Mucosa of gallbladder (tissue), 1 donor: Measurements from ENCODE around the gene GAL3ST3. TPM values are rescaled to one million over a fixed set of nuclear protein-coding genes. Genes with fewer than 3 reads are reported as not detected.
A peak's percentile ranks its signal among the peaks of the same experiment; 100 is the strongest.

Source experiments
- DNase-seq: peaks from one replicate; pipeline ENCODE4 v3.0.0-alpha.2; 2020; ENCODE audit warnings: low spot score
- total RNA-seq: library from RNA; stranded (reverse); gene quantifications from one replicate; pipeline ENCODE4 v1.2.1, GENCODE V29; 2021
- donor health status: DM: no; HTN: no; CAD: no.

GAL3ST3 gene
- total RNA-seq, 1 donor from 2014 or later: 0.78 TPM

GRCh38 chr11:66069715-66070603 is 21.0 kb upstream of the GAL3ST3 start, which contains the start of gene PACS1:
Gene PACS1 (plus strand): TSS chr11:66070272. CDS start chr11:66070487, 215 bp downstream.
- DNase-seq: peak; percentile 70

- no peak for DNase-seq
These were observed 20.2 kb upstream of the GAL3ST3 start for GRCh38 chr11:66068923-66069714.

GRCh38 chr11:66068154-66068821 is 19.3 kb upstream of the GAL3ST3 start:
- peak; percentile 67 for DNase-seq

GRCh38 chr11:66067640-66068039 is 18.7 kb upstream of the GAL3ST3 start:
- DNase-seq: no peak

- DNase-seq: no peak
These were observed 17.8 kb upstream of the GAL3ST3 start for GRCh38 chr11:66066751-66067150.

- DNase-seq: no peak
These were observed 15.6 kb upstream of the GAL3ST3 start for GRCh38 chr11:66064571-66064970.

- no peak for DNase-seq
These were observed 14.9 kb upstream of the GAL3ST3 start for GRCh38 chr11:66063900-66064299.

GRCh38 chr11:66062408-66062807 is 13.4 kb upstream of the GAL3ST3 start:
- DNase-seq: no peak

- DNase-seq: no peak
These were observed 12.3 kb upstream of the GAL3ST3 start for GRCh38 chr11:66061268-66061667.

- DNase-seq: no peak
These were observed 11.2 kb upstream of the GAL3ST3 start for GRCh38 chr11:66059966-66060680.

- DNase-seq: no peak
These were observed 7.5 kb upstream of the GAL3ST3 start for GRCh38 chr11:66056501-66056900.

GRCh38 chr11:66055021-66055420 is 6.1 kb upstream of the GAL3ST3 start:
- no peak for DNase-seq

- no peak for DNase-seq
These were observed 3.7 kb upstream of the GAL3ST3 start for GRCh38 chr11:66052664-66052982.

- peak; percentile 98 for DNase-seq
These were observed 3.1 kb upstream of the GAL3ST3 start, which contains the start of gene SF3B2 for GRCh38 chr11:66051766-66052663. Gene SF3B2 (plus strand): TSS chr11:66052364. CDS start chr11:66052385, 21 bp downstream.

- DNase-seq: no peak
These were observed 2.4 kb upstream of the GAL3ST3 start for GRCh38 chr11:66051371-66051765.

GRCh38 chr11:66050581-66051231 is 1.7 kb upstream of the GAL3ST3 start:
- no peak for DNase-seq

GRCh38 chr11:66047541-66048365 is 1.2 kb downstream of the GAL3ST3 start:
- no peak for DNase-seq

- no peak for DNase-seq
These were observed 2.1 kb downstream of the GAL3ST3 start for GRCh38 chr11:66046901-66047300.

- DNase-seq: peak; percentile 65
These were observed 3.8 kb downstream of the GAL3ST3 start for GRCh38 chr11:66045177-66045639.
